Stomach (tissue), 4 donors: ENCODE results near the gene VRK2.

ENCODE experiments used
- EP300 ChIP-seq: sonication (generic); formaldehyde crosslinking; IDR thresholded peaks from one replicate; pipeline ENCODE4 v1.6.1; 2017; ENCODE audit warnings: antibody characterized with exemption
- POLR2AphosphoS5 ChIP-seq, 3 donors: sonication (generic); formaldehyde crosslinking; IDR thresholded peaks; one replicate each; pipeline ENCODE4 v1.6.1; 2016; ENCODE audit warnings: antibody characterized with exemption in 3 of 3
- TF ChIP-seq, protein P1 (sequence below), 7 experiments: fragments of 450-650 bp in 4 of 7; fragments of 200-600 bp in 3 of 7; sonication (generic) in 3 of 7; IDR thresholded peaks; one replicate each; pipeline ENCODE4 v1.5.1; 2016 to 2019; ENCODE audit warnings: antibody characterized with exemption in 7 of 7, control low read depth in 2 of 7, mild to moderate bottlenecking in 1 of 7

- TF ChIP-seq, protein P1, sequence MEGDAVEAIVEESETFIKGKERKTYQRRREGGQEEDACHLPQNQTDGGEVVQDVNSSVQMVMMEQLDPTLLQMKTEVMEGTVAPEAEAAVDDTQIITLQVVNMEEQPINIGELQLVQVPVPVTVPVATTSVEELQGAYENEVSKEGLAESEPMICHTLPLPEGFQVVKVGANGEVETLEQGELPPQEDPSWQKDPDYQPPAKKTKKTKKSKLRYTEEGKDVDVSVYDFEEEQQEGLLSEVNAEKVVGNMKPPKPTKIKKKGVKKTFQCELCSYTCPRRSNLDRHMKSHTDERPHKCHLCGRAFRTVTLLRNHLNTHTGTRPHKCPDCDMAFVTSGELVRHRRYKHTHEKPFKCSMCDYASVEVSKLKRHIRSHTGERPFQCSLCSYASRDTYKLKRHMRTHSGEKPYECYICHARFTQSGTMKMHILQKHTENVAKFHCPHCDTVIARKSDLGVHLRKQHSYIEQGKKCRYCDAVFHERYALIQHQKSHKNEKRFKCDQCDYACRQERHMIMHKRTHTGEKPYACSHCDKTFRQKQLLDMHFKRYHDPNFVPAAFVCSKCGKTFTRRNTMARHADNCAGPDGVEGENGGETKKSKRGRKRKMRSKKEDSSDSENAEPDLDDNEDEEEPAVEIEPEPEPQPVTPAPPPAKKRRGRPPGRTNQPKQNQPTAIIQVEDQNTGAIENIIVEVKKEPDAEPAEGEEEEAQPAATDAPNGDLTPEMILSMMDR (IDR thresholded peaks at IDR 0.05) = no peak
- TF ChIP-seq EP300 (no peak), POLR2AphosphoS5 (IDR thresholded peaks at IDR 0.05) (no peak)
Observed at GRCh38 chr2:58202404-58202803, 155.8 kb downstream of the VRK2 start.
